NT2/D1 (cell line): ENCODE results near the gene TCF15.
"Not testable (repeated sequence)": the region's sequence is repeated elsewhere in the genome, so short reads cannot be mapped to it uniquely, and the experiment has no call there.

Experiments
- DNase-seq: peaks from one replicate; pipeline ENCODE4 v3.0.0-alpha.2; 2011; ENCODE audit warnings: low read depth, low spot score
- H3K27me3 ChIP-seq: 2 replicates; pipeline ENCODE4 v1.6.0; 2011; ENCODE audit warnings: mild to moderate bottlenecking; ENCODE audit not compliant: insufficient read length, insufficient read depth
- H3K36me3 ChIP-seq: 2 replicates; pipeline ENCODE4 v1.6.1; 2011; ENCODE audit warnings: mild to moderate bottlenecking, low read length, mixed read lengths; ENCODE audit not compliant: insufficient read depth, insufficient read length
- H3K4me1 ChIP-seq: 2 replicates; pipeline ENCODE4 v1.5.1; 2011; ENCODE audit not compliant: insufficient read depth, insufficient read length
- H3K4me3 ChIP-seq: 2 replicates; pipeline ENCODE4 v1.5.1; 2011; ENCODE audit warnings: low read depth; ENCODE audit not compliant: insufficient read length
- H3K9ac ChIP-seq: 2 replicates; pipeline ENCODE4 v1.6.0; 2011; ENCODE audit warnings: low read depth; ENCODE audit not compliant: insufficient read length
- H3K9me3 ChIP-seq: 2 replicates; pipeline ENCODE4 v1.5.1; 2011; ENCODE audit warnings: mild to moderate bottlenecking, low read length; ENCODE audit not compliant: insufficient read depth
- SUZ12 ChIP-seq: IDR thresholded peaks from 2 replicates; pipeline ENCODE4 v1.6.1; 2011; ENCODE audit not compliant: insufficient read length, insufficient read depth; ENCODE audit errors: extremely low read depth
- YY1 ChIP-seq: IDR thresholded peaks from 2 replicates; pipeline ENCODE4 v1.6.1; 2011; ENCODE audit not compliant: insufficient read length, insufficient read depth
- ZNF274 ChIP-seq: IDR thresholded peaks from 2 replicates; pipeline ENCODE4 v1.6.1; 2011; ENCODE audit warnings: mild to moderate bottlenecking, low read depth, low read length

Gene TCF15

GRCh38 chr20:584161-584970 lies 25.7 kb downstream of the TCF15 start:
- H3K4me3 ChIP-seq = no peak overlapping the region
- H3K36me3 ChIP-seq = no peaks in the 10 kb centered on the region
- no peak overlapping the region for H3K9ac ChIP-seq
- peaks cover 2% of the 10 kb centered on the region for H3K4me1 ChIP-seq
- TF ChIP-seq ZNF274 = no peak
- TF ChIP-seq YY1 = no peak
- no peak for TF ChIP-seq SUZ12
- no peaks in the 10 kb centered on the region for H3K9me3 ChIP-seq
- no peaks in the 10 kb centered on the region for H3K27me3 ChIP-seq
- no peak for DNase-seq

GRCh38 chr20:582204-582603 lies 27.9 kb downstream of the TCF15 start:
- TF ChIP-seq SUZ12 (no peak), YY1 (no peak), ZNF274 (no peak)
- Histone ChIP-seq H3K36me3 (no peaks in the 10 kb centered on the region), H3K27me3 (no peaks in the 10 kb centered on the region), H3K4me1 (peaks cover 2% of the 10 kb centered on the region), H3K9me3 (no peaks in the 10 kb centered on the region), H3K4me3 (no peak overlapping the region), H3K9ac (no peak overlapping the region)
- no peak for DNase-seq

- H3K4me1 ChIP-seq, DNase-seq, H3K27me3 ChIP-seq, H3K36me3 ChIP-seq, H3K9me3 ChIP-seq, H3K9ac ChIP-seq, H3K4me3 ChIP-seq: not testable (repeated sequence)
These were observed 31.0 kb downstream of the TCF15 start for GRCh38 chr20:578940-579690.

- H3K27me3 ChIP-seq = peaks cover 15% of the 10 kb centered on the region
- no peak overlapping the region for H3K4me3 ChIP-seq
- no peaks in the 10 kb centered on the region for H3K36me3 ChIP-seq
- no peak for TF ChIP-seq YY1
- TF ChIP-seq ZNF274 = no peak
- no peak for TF ChIP-seq SUZ12
- DNase-seq = no peak
- H3K4me1 ChIP-seq = peaks cover 7% of the 10 kb centered on the region
- no peak overlapping the region for H3K9ac ChIP-seq
- no peaks in the 10 kb centered on the region for H3K9me3 ChIP-seq
These were observed 32.8 kb downstream of the TCF15 start for GRCh38 chr20:577167-577791.

GRCh38 chr20:576156-576555 lies 34.0 kb downstream of the TCF15 start:
- Histone ChIP-seq H3K4me3 (no peak overlapping the region), H3K4me1 (peaks cover 8% of the 10 kb centered on the region), H3K36me3 (no peaks in the 10 kb centered on the region), H3K9me3 (no peaks in the 10 kb centered on the region), H3K27me3 (peaks cover 17% of the 10 kb centered on the region), H3K9ac (no peak overlapping the region)
- TF ChIP-seq SUZ12 (no peak), ZNF274 (no peak)
- no peak for DNase-seq

GRCh38 chr20:575230-575629 lies 34.9 kb downstream of the TCF15 start:
- no peak for DNase-seq
- no peak overlapping the region for H3K4me3 ChIP-seq
- H3K27me3 ChIP-seq = peaks cover 17% of the 10 kb centered on the region
- no peak overlapping the region for H3K9ac ChIP-seq
- H3K9me3 ChIP-seq = no peaks in the 10 kb centered on the region
- TF ChIP-seq SUZ12 = no peak
- TF ChIP-seq ZNF274 = no peak
- no peak for TF ChIP-seq YY1
- peaks cover 8% of the 10 kb centered on the region for H3K4me1 ChIP-seq
- no peaks in the 10 kb centered on the region for H3K36me3 ChIP-seq

- no peaks in the 10 kb centered on the region for H3K36me3 ChIP-seq
- peaks cover 8% of the 10 kb centered on the region for H3K4me1 ChIP-seq
- no peak for TF ChIP-seq ZNF274
- TF ChIP-seq SUZ12 = no peak
- no peak for TF ChIP-seq YY1
- H3K27me3 ChIP-seq = peaks cover 17% of the 10 kb centered on the region
- no peak overlapping the region for H3K9ac ChIP-seq
- no peaks in the 10 kb centered on the region for H3K9me3 ChIP-seq
- DNase-seq = peak; percentile 64
- no peak overlapping the region for H3K4me3 ChIP-seq
These were observed 35.7 kb downstream of the TCF15 start for GRCh38 chr20:574297-574942.
